SK-N-SH treated with all-trans-retinoic acid at 6 μM for 48 hours (cell line): ENCODE data around the gene NTM.

ENCODE experiments used
- ATAC-seq: fragments of 200-7000 bp; cut with Tn5 transposase; 3 replicates; pipeline ENCODE4 v1.9.1; 2020; ENCODE audit warnings: mild to moderate bottlenecking, moderate library complexity
- ARNTL ChIP-seq: fragments of 450-650 bp; formaldehyde crosslinking; IDR thresholded peaks from 2 replicates; pipeline ENCODE4 v1.5.0; 2020; ENCODE audit warnings: low read depth, mild to moderate bottlenecking, moderate library complexity, borderline replicate concordance
- BACH2 ChIP-seq: fragments of 250-450 bp; sonication (Bioruptor Pico); IDR thresholded peaks from 2 replicates; pipeline ENCODE4 v1.9.0; 2021; ENCODE audit warnings: mild to moderate bottlenecking, borderline replicate concordance
- CSDC2 ChIP-seq: fragments of 250-450 bp; sonication (Bioruptor Pico); IDR thresholded peaks from 2 replicates; pipeline ENCODE4 v1.5.0; 2020; ENCODE audit warnings: mild to moderate bottlenecking, moderate library complexity
- ESRRG ChIP-seq: fragments of 250-450 bp; sonication (Bioruptor Pico); IDR thresholded peaks from 2 replicates; pipeline ENCODE4 v1.6.1; 2021; ENCODE audit warnings: mild to moderate bottlenecking
- ISL1 ChIP-seq: fragments of 250-450 bp; sonication (Bioruptor Pico); IDR thresholded peaks from 2 replicates; pipeline ENCODE4 v2.1.2; 2022; ENCODE audit warnings: mild to moderate bottlenecking, moderate library complexity
- PPARA ChIP-seq: fragments of 250-450 bp; sonication (Bioruptor Pico); IDR thresholded peaks from 2 replicates; pipeline ENCODE4 v1.5.0; 2020; ENCODE audit warnings: mild to moderate bottlenecking, borderline replicate concordance
- RARB ChIP-seq: fragments of 250-450 bp; sonication (Bioruptor Pico); IDR thresholded peaks from 2 replicates; pipeline ENCODE4 v1.8.0; 2021; ENCODE audit warnings: mild to moderate bottlenecking, moderate library complexity
- TCF4 ChIP-seq: fragments of 250-450 bp; sonication (Bioruptor Pico); IDR thresholded peaks from 2 replicates; pipeline ENCODE4 v1.8.0; 2021; ENCODE audit warnings: mild to moderate bottlenecking, moderate library complexity, borderline replicate concordance
- TOX ChIP-seq: fragments of 250-450 bp; sonication (Bioruptor Pico); IDR thresholded peaks from 2 replicates; pipeline ENCODE4 v1.8.0; 2021; ENCODE audit warnings: mild to moderate bottlenecking, moderate library complexity, borderline replicate concordance
- ZC3H10 ChIP-seq: fragments of 250-450 bp; sonication (Bioruptor Pico); IDR thresholded peaks from 2 replicates; pipeline ENCODE4 v1.5.1; 2021; ENCODE audit warnings: mild to moderate bottlenecking, moderate library complexity
- ZFP3 ChIP-seq: fragments of 250-450 bp; sonication (Bioruptor Pico); IDR thresholded peaks from 2 replicates; pipeline ENCODE4 v1.5.0; 2020; ENCODE audit warnings: mild to moderate bottlenecking, moderate library complexity
- ZFP30 ChIP-seq: fragments of 450-650 bp; formaldehyde crosslinking; IDR thresholded peaks from 2 replicates; pipeline ENCODE4 v1.5.0; 2022; ENCODE audit warnings: mild to moderate bottlenecking, moderate library complexity
- ZNF565 ChIP-seq: fragments of 450-650 bp; formaldehyde crosslinking; conservative IDR thresholded peaks from 2 replicates; pipeline ENCODE4 v1.5.0; 2020; ENCODE audit warnings: low read depth, mild to moderate bottlenecking, moderate library complexity
- ZNF70 ChIP-seq: fragments of 450-650 bp; formaldehyde crosslinking; IDR thresholded peaks from 2 replicates; pipeline ENCODE4 v1.5.0; 2020; ENCODE audit warnings: mild to moderate bottlenecking, moderate library complexity
- ZNF8 ChIP-seq: fragments of 450-650 bp; formaldehyde crosslinking; IDR thresholded peaks from 2 replicates; pipeline ENCODE4 v1.5.0; 2020; ENCODE audit warnings: mild to moderate bottlenecking, moderate library complexity
- TF ChIP-seq, protein P1 (sequence below): fragments of 250-450 bp; sonication (Bioruptor Pico); IDR thresholded peaks from 2 replicates; pipeline ENCODE4 v1.8.0; 2021; ENCODE audit warnings: low read depth, mild to moderate bottlenecking, moderate library complexity, borderline replicate concordance
- TF ChIP-seq, protein P2 (sequence below): fragments of 250-450 bp; sonication (Bioruptor Pico); IDR thresholded peaks from 2 replicates; pipeline ENCODE4 v1.5.0; 2020; ENCODE audit warnings: mild to moderate bottlenecking, moderate library complexity
- TF ChIP-seq, protein P3 (sequence below): fragments of 250-450 bp; sonication (Bioruptor Pico); IDR thresholded peaks from 2 replicates; pipeline ENCODE4 v1.5.1; 2021; ENCODE audit warnings: mild to moderate bottlenecking, moderate library complexity
- TF ChIP-seq, protein P4 (sequence below): fragments of 250-450 bp; sonication (Bioruptor Pico); IDR thresholded peaks from 2 replicates; pipeline ENCODE4 v1.8.0; 2020; ENCODE audit warnings: mild to moderate bottlenecking, moderate library complexity, borderline replicate concordance

NTM gene

DNA sequence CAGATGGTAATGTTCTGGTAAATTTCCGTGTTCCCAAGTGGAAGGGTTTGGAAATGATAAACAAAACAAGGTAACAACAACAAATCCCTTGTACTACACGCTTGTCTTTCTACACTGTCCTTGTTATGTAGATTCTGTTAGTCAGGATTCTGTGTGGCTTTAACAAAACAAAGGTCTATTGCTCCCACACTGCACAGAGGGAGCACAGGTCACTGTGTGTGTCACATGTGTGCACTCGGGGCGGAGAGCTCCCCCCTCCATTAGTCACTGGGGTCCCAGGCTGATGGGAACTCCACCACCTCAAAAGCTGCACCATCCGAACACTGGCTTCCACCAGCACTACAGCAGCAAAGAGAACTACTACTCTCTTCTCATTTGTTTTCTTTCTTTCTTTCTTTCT, 227.9 kb downstream of the NTM start:
- no peak for ATAC-seq
- TF ChIP-seq, protein P1, sequence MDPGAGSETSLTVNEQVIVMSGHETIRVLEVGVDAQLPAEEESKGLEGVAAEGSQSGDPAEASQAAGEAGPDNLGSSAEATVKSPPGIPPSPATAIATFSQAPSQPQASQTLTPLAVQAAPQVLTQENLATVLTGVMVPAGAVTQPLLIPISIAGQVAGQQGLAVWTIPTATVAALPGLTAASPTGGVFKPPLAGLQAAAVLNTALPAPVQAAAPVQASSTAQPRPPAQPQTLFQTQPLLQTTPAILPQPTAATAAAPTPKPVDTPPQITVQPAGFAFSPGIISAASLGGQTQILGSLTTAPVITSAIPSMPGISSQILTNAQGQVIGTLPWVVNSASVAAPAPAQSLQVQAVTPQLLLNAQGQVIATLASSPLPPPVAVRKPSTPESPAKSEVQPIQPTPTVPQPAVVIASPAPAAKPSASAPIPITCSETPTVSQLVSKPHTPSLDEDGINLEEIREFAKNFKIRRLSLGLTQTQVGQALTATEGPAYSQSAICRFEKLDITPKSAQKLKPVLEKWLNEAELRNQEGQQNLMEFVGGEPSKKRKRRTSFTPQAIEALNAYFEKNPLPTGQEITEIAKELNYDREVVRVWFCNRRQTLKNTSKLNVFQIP (CRISPR knock-in tag), result no peak
- no peak for TF ChIP-seq RARB (CRISPR knock-in tag)
- no peak for TF ChIP-seq CSDC2
- TF ChIP-seq ISL1 (CRISPR knock-in tag), result no peak
- TF ChIP-seq, protein P2, sequence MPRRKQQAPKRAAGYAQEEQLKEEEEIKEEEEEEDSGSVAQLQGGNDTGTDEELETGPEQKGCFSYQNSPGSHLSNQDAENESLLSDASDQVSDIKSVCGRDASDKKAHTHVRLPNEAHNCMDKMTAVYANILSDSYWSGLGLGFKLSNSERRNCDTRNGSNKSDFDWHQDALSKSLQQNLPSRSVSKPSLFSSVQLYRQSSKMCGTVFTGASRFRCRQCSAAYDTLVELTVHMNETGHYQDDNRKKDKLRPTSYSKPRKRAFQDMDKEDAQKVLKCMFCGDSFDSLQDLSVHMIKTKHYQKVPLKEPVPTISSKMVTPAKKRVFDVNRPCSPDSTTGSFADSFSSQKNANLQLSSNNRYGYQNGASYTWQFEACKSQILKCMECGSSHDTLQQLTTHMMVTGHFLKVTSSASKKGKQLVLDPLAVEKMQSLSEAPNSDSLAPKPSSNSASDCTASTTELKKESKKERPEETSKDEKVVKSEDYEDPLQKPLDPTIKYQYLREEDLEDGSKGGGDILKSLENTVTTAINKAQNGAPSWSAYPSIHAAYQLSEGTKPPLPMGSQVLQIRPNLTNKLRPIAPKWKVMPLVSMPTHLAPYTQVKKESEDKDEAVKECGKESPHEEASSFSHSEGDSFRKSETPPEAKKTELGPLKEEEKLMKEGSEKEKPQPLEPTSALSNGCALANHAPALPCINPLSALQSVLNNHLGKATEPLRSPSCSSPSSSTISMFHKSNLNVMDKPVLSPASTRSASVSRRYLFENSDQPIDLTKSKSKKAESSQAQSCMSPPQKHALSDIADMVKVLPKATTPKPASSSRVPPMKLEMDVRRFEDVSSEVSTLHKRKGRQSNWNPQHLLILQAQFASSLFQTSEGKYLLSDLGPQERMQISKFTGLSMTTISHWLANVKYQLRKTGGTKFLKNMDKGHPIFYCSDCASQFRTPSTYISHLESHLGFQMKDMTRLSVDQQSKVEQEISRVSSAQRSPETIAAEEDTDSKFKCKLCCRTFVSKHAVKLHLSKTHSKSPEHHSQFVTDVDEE (CRISPR knock-in tag), result no peak
- no peak for TF ChIP-seq BACH2
- TF ChIP-seq ZNF8 (CRISPR knock-in tag), result no peak
- no peak for TF ChIP-seq ZFP30 (CRISPR knock-in tag)
- TF ChIP-seq, protein P3, sequence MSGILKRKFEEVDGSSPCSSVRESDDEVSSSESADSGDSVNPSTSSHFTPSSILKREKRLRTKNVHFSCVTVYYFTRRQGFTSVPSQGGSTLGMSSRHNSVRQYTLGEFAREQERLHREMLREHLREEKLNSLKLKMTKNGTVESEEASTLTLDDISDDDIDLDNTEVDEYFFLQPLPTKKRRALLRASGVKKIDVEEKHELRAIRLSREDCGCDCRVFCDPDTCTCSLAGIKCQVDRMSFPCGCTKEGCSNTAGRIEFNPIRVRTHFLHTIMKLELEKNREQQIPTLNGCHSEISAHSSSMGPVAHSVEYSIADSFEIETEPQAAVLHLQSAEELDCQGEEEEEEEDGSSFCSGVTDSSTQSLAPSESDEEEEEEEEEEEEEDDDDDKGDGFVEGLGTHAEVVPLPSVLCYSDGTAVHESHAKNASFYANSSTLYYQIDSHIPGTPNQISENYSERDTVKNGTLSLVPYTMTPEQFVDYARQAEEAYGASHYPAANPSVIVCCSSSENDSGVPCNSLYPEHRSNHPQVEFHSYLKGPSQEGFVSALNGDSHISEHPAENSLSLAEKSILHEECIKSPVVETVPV (CRISPR knock-in tag), result no peak
- TF ChIP-seq TCF4 (CRISPR knock-in tag), result no peak
- no peak for TF ChIP-seq ZFP3
- no peak for TF ChIP-seq ZNF565

DNA sequence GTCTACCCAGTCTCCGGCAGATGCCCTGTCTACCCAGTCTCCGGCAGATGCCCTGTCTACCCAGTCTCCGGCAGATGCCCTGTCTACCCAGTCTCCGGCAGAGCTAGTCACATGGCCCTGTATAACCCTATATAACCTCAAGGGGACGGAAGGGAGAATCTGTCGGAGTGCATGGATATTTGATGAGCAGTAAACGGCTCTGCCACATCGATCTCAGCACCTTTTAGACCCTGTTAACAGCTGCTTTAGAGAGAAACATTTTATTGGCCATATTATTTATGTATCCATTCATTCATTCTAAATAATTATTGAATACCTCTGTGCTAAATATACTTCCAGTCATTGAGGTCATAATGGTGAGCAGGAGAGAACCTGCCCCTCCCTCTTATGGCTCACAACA, 228.9 kb downstream of the NTM start:
- ATAC-seq, result no peak
- TF ChIP-seq PPARA (CRISPR knock-in tag), result no peak
- no peak for TF ChIP-seq ZNF8 (CRISPR knock-in tag)
- TF ChIP-seq ISL1 (CRISPR knock-in tag), result no peak
- TF ChIP-seq, protein P4, sequence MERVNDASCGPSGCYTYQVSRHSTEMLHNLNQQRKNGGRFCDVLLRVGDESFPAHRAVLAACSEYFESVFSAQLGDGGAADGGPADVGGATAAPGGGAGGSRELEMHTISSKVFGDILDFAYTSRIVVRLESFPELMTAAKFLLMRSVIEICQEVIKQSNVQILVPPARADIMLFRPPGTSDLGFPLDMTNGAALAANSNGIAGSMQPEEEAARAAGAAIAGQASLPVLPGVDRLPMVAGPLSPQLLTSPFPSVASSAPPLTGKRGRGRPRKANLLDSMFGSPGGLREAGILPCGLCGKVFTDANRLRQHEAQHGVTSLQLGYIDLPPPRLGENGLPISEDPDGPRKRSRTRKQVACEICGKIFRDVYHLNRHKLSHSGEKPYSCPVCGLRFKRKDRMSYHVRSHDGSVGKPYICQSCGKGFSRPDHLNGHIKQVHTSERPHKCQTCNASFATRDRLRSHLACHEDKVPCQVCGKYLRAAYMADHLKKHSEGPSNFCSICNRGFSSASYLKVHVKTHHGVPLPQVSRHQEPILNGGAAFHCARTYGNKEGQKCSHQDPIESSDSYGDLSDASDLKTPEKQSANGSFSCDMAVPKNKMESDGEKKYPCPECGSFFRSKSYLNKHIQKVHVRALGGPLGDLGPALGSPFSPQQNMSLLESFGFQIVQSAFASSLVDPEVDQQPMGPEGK (CRISPR knock-in tag), result no peak
- TF ChIP-seq, protein P2 (CRISPR knock-in tag), result no peak
- no peak for TF ChIP-seq ZC3H10
- no peak for TF ChIP-seq ZNF565
- no peak for TF ChIP-seq ZNF70 (CRISPR knock-in tag)
- TF ChIP-seq, protein P3 (CRISPR knock-in tag), result no peak
- TF ChIP-seq ZFP3, result no peak

DNA sequence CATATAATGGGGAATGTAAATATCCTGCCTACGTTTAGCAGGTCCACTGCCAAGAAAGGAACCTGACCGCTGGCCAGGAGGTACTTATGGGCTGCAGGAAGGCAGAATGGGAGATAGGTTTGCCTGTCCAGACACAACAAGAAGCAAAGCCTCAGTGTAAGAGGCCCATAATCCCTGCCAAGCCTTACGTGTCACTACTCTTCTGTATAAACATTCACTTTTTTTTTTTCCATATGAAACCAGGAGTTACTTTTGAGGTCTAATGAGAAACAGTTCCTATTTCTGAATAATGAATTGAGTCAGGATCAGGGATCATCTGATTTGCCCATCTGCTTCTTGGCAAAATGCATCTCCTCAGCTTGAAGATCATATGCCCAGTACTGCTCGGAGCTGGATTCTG, 230.2 kb downstream of the NTM start:
- no peak for ATAC-seq
- TF ChIP-seq ZC3H10, result no peak
- TF ChIP-seq ZNF565, result no peak
- TF ChIP-seq, protein P4 (CRISPR knock-in tag), result no peak
- TF ChIP-seq, protein P1 (CRISPR knock-in tag), result no peak
- no peak for TF ChIP-seq ESRRG (CRISPR knock-in tag)
- TF ChIP-seq ARNTL (CRISPR knock-in tag), result no peak
- TF ChIP-seq TCF4 (CRISPR knock-in tag), result no peak
- TF ChIP-seq PPARA (CRISPR knock-in tag), result no peak
- TF ChIP-seq TOX (CRISPR knock-in tag), result no peak
- TF ChIP-seq, protein P3 (CRISPR knock-in tag), result no peak
- TF ChIP-seq RARB (CRISPR knock-in tag), result no peak
